Stimulated activated CD8-positive, alpha-beta memory T cell treated with anti-CD3 and anti-CD28 coated beads, Interleukin-12 subunit alpha, Interleukin-12 subunit beta, amount 100 ng/mL, for 24 hours (primary cell): ENCODE data around the gene MTHFD2.
"Not testable (repeated sequence)": the region's sequence is repeated elsewhere in the genome, so short reads cannot be mapped to it uniquely, and the experiment has no call there.

ENCODE experiments used
- DNase-seq: peaks from one replicate; pipeline ENCODE4 v3.0.0-alpha.2; 2020; ENCODE audit errors: extremely low read depth

Gene MTHFD2

GRCh38 chr2:74228772-74229171, 30.4 kb downstream of the MTHFD2 start:
- no peak for DNase-seq

GRCh38 chr2:74229865-74230264, 31.4 kb downstream of the MTHFD2 start:
- DNase-seq, result not testable (repeated sequence)

- DNase-seq, result no peak
These were observed 34.0 kb downstream of the MTHFD2 start for GRCh38 chr2:74232426-74232825.

- no peak for DNase-seq
These were observed 35.2 kb downstream of the MTHFD2 start for GRCh38 chr2:74233648-74234047.

GRCh38 chr2:74235041-74235440, 36.6 kb downstream of the MTHFD2 start:
- no peak for DNase-seq

GRCh38 chr2:74238879-74239278, 40.5 kb downstream of the MTHFD2 start:
- DNase-seq, result no peak

GRCh38 chr2:74239346-74239745, 40.9 kb downstream of the MTHFD2 start:
- DNase-seq, result no peak

GRCh38 chr2:74242354-74243071, 44.1 kb downstream of the MTHFD2 start:
- DNase-seq, result no peak

GRCh38 chr2:74244286-74244685, 45.9 kb downstream of the MTHFD2 start:
- no peak for DNase-seq

GRCh38 chr2:74246496-74247195, 48.2 kb downstream of the MTHFD2 start:
- DNase-seq, result no peak

GRCh38 chr2:74249406-74250122, 51.1 kb downstream of the MTHFD2 start:
- no peak for DNase-seq

GRCh38 chr2:74250189-74250631, 51.8 kb downstream of the MTHFD2 start:
- no peak for DNase-seq

GRCh38 chr2:74252036-74252435, 53.6 kb downstream of the MTHFD2 start:
- DNase-seq, result no peak

GRCh38 chr2:74252862-74253261, 54.4 kb downstream of the MTHFD2 start:
- no peak for DNase-seq

GRCh38 chr2:74253306-74253970, 55.0 kb downstream of the MTHFD2 start:
- no peak for DNase-seq

- no peak for DNase-seq
These were observed 55.5 kb downstream of the MTHFD2 start for GRCh38 chr2:74253971-74254310.

- DNase-seq, result no peak
These were observed 57.3 kb downstream of the MTHFD2 start for GRCh38 chr2:74255660-74256213.

- no peak for DNase-seq
These were observed 60.8 kb downstream of the MTHFD2 start for GRCh38 chr2:74259191-74259590.

GRCh38 chr2:74259733-74260132, 61.3 kb downstream of the MTHFD2 start:
- no peak for DNase-seq

GRCh38 chr2:74260495-74260894, 62.1 kb downstream of the MTHFD2 start:
- DNase-seq, result no peak

GRCh38 chr2:74261204-74261864, 62.9 kb downstream of the MTHFD2 start:
- DNase-seq, result no peak
